ENCODE data around the gene DPM3.
"Not testable (repeated sequence)": the region's sequence is repeated elsewhere in the genome, so short reads cannot be mapped to it uniquely, and the experiment has no call there.

Gene DPM3

GRCh38 chr1:155162631-155163030, 22.3 kb upstream of the DPM3 start:
- DNase-seq (ENCODE audit: low read depth in 1 of 2, low spot score in 1 of 2); H3K27ac ChIP-seq (replicated peaks); H3K27me3 ChIP-seq (ENCODE audit: insufficient read depth, poor library complexity, severe bottlenecking); H3K4me3 ChIP-seq (replicated peaks; ENCODE audit: insufficient read depth, low read length): not testable (repeated sequence)

GRCh38 chr1:155160128-155160527, 19.8 kb upstream of the DPM3 start:
- DNase-seq (ENCODE audit: low read depth in 1 of 2, low spot score in 1 of 2) = no peak
- Histone ChIP-seq H3K4me3 (replicated peaks; ENCODE audit: insufficient read depth, low read length) (no peak overlapping the region), H3K27me3 (ENCODE audit: insufficient read depth, poor library complexity, severe bottlenecking) (peaks cover 2% of the 10 kb centered on the region), H3K27ac (replicated peaks) (no peak overlapping the region)
- no peak for TF ChIP-seq SPI1 (IDR thresholded peaks at IDR 0.05; ENCODE audit: borderline replicate concordance, low read depth)

DNA sequence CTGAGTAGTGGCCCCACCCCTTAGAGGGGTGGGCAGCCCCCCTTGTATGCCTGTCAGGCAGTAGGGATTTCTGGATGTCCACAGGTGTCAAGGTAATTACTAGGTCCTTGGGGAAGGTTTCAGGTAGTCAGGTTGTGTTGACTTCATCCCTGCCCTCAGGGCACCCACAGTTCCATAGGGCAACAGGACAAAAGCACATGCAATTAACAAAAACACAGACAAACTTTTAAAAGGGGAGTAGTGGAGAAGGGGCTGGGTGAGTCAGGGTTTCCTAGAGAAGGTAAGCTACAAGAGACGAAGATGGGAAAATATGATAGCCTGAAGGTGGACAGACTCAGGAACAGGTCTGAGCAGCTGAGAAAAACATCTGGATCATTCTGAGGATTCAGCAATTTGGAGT, 18.7 kb upstream of the DPM3 start:
- H3K27ac ChIP-seq (replicated peaks) = no peak overlapping the region
- TF ChIP-seq, protein P1, sequence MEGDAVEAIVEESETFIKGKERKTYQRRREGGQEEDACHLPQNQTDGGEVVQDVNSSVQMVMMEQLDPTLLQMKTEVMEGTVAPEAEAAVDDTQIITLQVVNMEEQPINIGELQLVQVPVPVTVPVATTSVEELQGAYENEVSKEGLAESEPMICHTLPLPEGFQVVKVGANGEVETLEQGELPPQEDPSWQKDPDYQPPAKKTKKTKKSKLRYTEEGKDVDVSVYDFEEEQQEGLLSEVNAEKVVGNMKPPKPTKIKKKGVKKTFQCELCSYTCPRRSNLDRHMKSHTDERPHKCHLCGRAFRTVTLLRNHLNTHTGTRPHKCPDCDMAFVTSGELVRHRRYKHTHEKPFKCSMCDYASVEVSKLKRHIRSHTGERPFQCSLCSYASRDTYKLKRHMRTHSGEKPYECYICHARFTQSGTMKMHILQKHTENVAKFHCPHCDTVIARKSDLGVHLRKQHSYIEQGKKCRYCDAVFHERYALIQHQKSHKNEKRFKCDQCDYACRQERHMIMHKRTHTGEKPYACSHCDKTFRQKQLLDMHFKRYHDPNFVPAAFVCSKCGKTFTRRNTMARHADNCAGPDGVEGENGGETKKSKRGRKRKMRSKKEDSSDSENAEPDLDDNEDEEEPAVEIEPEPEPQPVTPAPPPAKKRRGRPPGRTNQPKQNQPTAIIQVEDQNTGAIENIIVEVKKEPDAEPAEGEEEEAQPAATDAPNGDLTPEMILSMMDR (IDR thresholded peaks at IDR 0.05; ENCODE audit: insufficient read depth, low read length) = no peak
- no peak for TF ChIP-seq SPI1 (IDR thresholded peaks at IDR 0.05; ENCODE audit: borderline replicate concordance, low read depth)
- TF ChIP-seq POLR2AphosphoS5 (IDR thresholded peaks at IDR 0.05; ENCODE audit: low read depth) = no peak
- no peak for TF ChIP-seq GABPA (IDR thresholded peaks at IDR 0.05; ENCODE audit: low read depth)
- TF ChIP-seq, protein P2, sequence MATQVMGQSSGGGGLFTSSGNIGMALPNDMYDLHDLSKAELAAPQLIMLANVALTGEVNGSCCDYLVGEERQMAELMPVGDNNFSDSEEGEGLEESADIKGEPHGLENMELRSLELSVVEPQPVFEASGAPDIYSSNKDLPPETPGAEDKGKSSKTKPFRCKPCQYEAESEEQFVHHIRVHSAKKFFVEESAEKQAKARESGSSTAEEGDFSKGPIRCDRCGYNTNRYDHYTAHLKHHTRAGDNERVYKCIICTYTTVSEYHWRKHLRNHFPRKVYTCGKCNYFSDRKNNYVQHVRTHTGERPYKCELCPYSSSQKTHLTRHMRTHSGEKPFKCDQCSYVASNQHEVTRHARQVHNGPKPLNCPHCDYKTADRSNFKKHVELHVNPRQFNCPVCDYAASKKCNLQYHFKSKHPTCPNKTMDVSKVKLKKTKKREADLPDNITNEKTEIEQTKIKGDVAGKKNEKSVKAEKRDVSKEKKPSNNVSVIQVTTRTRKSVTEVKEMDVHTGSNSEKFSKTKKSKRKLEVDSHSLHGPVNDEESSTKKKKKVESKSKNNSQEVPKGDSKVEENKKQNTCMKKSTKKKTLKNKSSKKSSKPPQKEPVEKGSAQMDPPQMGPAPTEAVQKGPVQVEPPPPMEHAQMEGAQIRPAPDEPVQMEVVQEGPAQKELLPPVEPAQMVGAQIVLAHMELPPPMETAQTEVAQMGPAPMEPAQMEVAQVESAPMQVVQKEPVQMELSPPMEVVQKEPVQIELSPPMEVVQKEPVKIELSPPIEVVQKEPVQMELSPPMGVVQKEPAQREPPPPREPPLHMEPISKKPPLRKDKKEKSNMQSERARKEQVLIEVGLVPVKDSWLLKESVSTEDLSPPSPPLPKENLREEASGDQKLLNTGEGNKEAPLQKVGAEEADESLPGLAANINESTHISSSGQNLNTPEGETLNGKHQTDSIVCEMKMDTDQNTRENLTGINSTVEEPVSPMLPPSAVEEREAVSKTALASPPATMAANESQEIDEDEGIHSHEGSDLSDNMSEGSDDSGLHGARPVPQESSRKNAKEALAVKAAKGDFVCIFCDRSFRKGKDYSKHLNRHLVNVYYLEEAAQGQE (IDR thresholded peaks at IDR 0.05; ENCODE audit: insufficient replicate concordance, low read depth) = no peak
- no peak for DNase-seq (ENCODE audit: low read depth in 1 of 2, low spot score in 1 of 2)
- peaks cover 2% of the 10 kb centered on the region for H3K27me3 ChIP-seq (ENCODE audit: insufficient read depth, poor library complexity, severe bottlenecking)
- H3K4me3 ChIP-seq (replicated peaks; ENCODE audit: insufficient read depth, low read length) = no peak overlapping the region

- not testable (repeated sequence) for H3K27me3 ChIP-seq (ENCODE audit: insufficient read depth, poor library complexity, severe bottlenecking); H3K27ac ChIP-seq (replicated peaks); H3K4me3 ChIP-seq (replicated peaks; ENCODE audit: insufficient read depth, low read length); DNase-seq (ENCODE audit: low read depth in 1 of 2, low spot score in 1 of 2)
Measured at GRCh38 chr1:155155996-155156643, 15.8 kb upstream of the DPM3 start.

- H3K4me3 ChIP-seq (replicated peaks; ENCODE audit: insufficient read depth, low read length) = no peak overlapping the region
- no peak for DNase-seq (ENCODE audit: low read depth in 1 of 2, low spot score in 1 of 2)
- no peak overlapping the region for H3K27ac ChIP-seq (replicated peaks)
- H3K27me3 ChIP-seq (ENCODE audit: insufficient read depth, poor library complexity, severe bottlenecking) = no peaks in the 10 kb centered on the region
- TF ChIP-seq SPI1 (IDR thresholded peaks at IDR 0.05; ENCODE audit: borderline replicate concordance, low read depth) (no peak), POLR2AphosphoS5 (IDR thresholded peaks at IDR 0.05; ENCODE audit: low read depth) (no peak), GABPA (IDR thresholded peaks at IDR 0.05; ENCODE audit: low read depth) (no peak)
- TF ChIP-seq, protein P1 (IDR thresholded peaks at IDR 0.05; ENCODE audit: insufficient read depth, low read length) = no peak
- TF ChIP-seq, protein P2 (IDR thresholded peaks at IDR 0.05; ENCODE audit: insufficient replicate concordance, low read depth) = no peak
Measured at GRCh38 chr1:155145491-155145890, 5.2 kb upstream of the DPM3 start.
